Astrocyte of the spinal cord (primary cell): ENCODE results near the gene TUBB8.

Experiments
- DNase-seq: peaks from one replicate; pipeline ENCODE4 v3.0.0; 2011; ENCODE audit warnings: low read depth, low spot score
- H3K4me3 ChIP-seq: 2 replicates; pipeline ENCODE4 v1.5.1; 2011; ENCODE audit warnings: low read depth, mild to moderate bottlenecking, low read length, moderate library complexity
- CTCF ChIP-seq: IDR thresholded peaks from 2 replicates; pipeline ENCODE4 v1.5.1; 2012; ENCODE audit warnings: low read depth, mild to moderate bottlenecking, low read length, inconsistent platforms
- in situ Hi-C: cut with HindIII; loops from 2 replicates; pipeline ENCODE4 v1.10.0; 2017; ENCODE audit warnings: low sequenced_read_pairs

Gene TUBB8

GRCh38 chr10:91313-91712 lies 42.2 kb upstream of the TUBB8 start:
- DNase-seq, result no peak
- in situ Hi-C loops, result no loop called here
- TF ChIP-seq CTCF, result no peak
- no peak overlapping the region for H3K4me3 ChIP-seq

GRCh38 chr10:90161-90560 lies 41.1 kb upstream of the TUBB8 start:
- H3K4me3 ChIP-seq, result no peak overlapping the region
- DNase-seq, result no peak
- in situ Hi-C loops, result no loop called here
- no peak for TF ChIP-seq CTCF

GRCh38 chr10:89248-89647 lies 40.2 kb upstream of the TUBB8 start:
- H3K4me3 ChIP-seq, result no peak overlapping the region
- no peak for TF ChIP-seq CTCF
- in situ Hi-C loops, result no loop called here
- no peak for DNase-seq

- no peak for DNase-seq
- in situ Hi-C loops, result no loop called here
- no peak overlapping the region for H3K4me3 ChIP-seq
- TF ChIP-seq CTCF, result no peak
Observed at GRCh38 chr10:88253-88652, 39.2 kb upstream of the TUBB8 start.

- no peak overlapping the region for H3K4me3 ChIP-seq
- no peak for TF ChIP-seq CTCF
- DNase-seq, result no peak
- in situ Hi-C loops, result no loop called here
Observed at GRCh38 chr10:87177-88080, 38.3 kb upstream of the TUBB8 start.

GRCh38 chr10:86031-86430 lies 36.9 kb upstream of the TUBB8 start:
- TF ChIP-seq CTCF, result no peak
- no peak for DNase-seq
- no peak overlapping the region for H3K4me3 ChIP-seq
- in situ Hi-C loops, result no loop called here

- in situ Hi-C loops, result no loop called here
- no peak for TF ChIP-seq CTCF
- DNase-seq, result no peak
- H3K4me3 ChIP-seq, result no peak overlapping the region
Observed at GRCh38 chr10:85044-85443, 35.9 kb upstream of the TUBB8 start.
